NOMO-1 (cell line): ENCODE measurements around the gene NPHP4.

Source experiments
- DNase-seq, 2 experiments: peaks; one replicate each; lab custom pipeline; 2025; ENCODE audit not compliant: unreplicated experiment in 2 of 2; lab: John Stamatoyannopoulos, UW

Gene NPHP4

DNA sequence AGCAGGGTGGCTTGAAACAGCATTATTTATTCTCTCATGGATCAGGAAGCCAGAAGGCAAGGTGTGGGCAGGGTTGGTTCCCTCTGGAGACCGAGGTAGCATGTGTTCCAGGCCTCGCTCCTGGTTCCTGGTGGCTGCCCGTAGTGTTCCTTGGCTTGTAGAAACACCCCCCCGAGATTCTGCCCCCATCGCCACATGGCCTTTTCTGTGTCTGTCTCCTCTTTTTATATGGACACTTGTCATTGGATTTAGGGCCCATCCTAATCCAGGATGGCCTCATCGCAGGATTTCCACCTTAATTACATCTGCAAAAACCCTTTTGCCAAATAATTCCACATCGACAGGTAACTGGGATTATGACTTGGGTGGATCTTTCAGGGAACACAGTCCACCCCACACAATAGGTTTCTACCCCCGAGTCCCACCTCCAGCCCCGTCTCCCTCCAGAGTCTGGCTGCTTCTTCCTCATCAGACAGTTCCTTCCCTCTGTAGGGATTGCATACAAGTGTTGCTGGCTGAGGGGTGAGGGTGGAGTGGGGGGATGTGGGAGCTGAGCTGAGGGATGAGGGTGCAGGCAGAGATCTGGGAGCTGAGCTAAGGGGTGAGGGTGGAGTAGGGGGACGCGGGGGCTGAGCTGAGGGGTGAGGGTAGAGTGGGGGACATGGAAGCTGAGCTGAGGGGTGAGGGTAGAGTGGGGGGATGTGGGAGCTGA is 12.3 kb upstream of the NPHP4 start:
- no peak for DNase-seq

DNA sequence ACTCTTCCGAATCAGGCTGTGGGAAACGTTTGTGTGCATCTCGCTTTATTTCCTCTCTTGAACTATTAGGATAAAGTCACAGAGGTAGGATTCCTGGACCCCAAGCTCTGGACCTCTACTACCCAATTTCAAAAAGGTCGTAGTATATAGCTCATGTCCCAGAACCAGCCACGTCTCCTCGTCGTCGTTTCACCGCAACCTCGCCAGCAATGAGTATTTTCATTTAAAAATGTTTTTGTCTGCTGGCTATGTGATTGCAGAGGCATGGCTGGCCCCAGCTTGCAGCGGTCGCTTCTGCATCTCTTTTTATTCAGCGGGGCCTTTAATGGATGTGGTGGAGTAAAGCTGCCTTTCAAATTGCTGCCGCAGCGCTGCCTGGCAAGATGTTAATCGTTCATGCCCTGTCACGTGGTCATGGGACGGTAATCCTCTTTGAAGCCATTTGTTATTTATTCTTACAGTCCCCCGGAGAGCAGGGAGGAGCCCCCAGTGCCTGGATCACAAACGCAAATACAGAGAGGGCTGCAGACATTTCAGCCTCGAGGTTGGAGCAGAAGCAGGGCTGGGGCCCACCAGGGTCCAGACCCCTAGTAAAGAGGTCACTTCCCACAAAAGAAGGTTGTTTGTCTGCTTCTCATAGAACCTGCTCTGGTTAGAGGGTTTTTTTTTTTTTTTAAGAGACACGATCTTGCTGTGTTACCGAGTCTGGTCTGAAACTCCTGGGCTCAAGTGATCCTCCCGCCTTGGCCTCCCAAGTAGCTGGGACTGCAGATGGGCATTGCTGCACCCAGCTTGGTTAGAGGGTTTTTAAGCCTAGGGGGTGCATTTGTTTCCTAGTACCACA is 11.6 kb upstream of the NPHP4 start:
- DNase-seq, result no peak

DNA sequence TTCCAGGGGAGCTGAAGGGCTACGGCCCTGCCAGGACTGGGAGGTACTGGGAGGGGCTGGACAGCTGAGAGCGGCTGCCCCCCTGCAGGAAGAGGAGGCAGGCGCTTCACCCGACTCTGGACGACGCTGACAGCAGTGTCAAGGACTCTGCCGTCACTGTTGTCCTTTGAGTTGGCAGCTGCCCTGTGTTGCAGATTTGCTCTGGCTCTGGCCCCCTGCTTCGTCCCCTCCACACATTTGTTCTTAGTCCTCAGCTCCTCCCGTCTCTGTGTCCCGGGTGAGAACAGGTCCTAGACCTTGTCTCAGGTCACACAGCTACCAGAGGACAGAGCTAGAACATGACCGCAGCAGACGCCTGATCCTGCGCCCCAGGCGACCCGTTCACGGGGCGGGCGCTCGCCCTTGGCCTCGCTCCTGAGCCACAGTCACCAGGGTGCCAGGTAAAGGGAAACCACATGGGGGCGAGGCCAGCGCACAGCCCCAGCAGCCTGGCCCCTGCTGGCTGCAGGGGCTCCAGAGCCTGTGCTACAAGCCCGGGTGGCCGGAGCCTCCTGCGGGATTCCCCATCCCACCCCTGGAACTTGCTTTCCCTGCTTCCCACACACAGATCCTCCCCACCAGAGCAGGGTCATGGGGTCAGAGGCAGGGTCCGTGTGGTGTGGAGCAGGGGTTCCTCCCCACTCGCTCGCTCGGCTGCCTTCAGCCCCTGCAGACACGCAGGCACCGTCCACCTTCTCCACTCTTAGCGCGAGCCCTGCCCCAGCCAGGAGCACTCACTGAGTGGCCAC is 10.7 kb upstream of the NPHP4 start:
- no peak for DNase-seq

DNA sequence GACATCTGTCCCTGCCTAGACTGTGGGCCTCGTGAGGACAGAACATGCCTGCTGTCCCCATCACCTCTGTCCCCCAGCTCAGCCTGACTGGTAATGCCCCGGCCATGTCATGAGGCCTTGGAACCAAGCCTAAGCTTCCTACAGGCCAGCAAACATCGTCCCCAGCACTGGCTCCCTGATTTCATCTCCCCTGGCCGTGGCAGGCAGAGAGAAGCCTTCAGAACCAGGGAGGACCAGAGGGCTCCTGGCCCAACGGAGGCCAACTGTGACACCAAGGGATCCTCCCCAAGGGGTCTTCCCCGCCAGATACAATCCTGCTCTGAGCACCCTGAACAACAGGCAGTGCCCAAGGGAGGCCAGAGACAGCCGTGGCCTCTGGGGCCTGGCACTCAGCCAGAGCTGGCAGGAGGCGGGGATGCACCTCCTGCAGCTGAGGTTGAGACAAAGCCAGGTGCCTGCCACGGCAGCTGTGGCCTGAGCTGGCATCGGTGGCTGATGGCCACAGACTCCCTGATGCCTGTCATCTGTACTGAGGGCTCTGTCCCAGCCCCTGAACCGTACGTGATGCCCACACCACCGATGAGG is 9.9 kb upstream of the NPHP4 start:
- DNase-seq, result no peak

DNA sequence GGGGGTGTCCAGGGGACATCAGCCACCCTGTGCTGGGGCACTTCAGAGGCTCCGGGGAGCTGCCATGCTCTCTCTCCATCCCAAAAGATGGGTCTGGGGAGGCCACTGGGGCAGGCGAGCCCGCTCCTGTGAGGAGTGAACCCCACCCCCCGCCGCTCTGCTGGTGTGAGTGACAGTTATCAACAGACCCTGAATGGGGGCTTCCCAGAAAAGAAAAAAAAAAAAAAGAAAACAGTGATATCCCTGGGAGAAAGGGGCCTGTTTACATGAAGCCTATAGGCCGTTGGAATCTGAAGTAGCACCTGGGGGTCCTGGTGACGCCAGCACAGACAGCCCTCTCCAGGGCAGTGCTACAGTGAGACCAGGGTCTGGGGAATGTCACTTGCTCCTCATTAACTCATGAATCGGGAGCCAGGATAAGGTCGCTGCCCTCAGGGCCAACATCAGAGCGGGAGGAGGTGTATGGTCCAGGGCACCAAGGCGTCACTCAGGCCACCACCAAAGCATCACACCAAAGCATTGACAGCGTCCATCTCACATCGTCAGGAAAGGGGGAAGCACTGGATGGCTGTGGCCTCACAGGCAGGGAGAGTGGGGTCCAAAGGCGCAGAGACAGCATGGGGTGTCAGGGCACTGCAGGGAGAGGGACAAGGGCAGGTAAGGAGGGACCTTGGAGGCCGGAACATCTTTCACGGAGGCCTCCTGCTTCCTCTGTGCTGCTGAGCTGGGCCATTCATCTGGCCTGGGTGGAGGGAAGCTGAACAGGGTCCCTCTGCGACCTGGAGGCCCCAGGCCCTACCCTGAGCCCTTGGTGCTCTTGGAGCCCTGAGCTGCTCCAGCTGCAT is 8.4 kb upstream of the NPHP4 start:
- no peak for DNase-seq

DNA sequence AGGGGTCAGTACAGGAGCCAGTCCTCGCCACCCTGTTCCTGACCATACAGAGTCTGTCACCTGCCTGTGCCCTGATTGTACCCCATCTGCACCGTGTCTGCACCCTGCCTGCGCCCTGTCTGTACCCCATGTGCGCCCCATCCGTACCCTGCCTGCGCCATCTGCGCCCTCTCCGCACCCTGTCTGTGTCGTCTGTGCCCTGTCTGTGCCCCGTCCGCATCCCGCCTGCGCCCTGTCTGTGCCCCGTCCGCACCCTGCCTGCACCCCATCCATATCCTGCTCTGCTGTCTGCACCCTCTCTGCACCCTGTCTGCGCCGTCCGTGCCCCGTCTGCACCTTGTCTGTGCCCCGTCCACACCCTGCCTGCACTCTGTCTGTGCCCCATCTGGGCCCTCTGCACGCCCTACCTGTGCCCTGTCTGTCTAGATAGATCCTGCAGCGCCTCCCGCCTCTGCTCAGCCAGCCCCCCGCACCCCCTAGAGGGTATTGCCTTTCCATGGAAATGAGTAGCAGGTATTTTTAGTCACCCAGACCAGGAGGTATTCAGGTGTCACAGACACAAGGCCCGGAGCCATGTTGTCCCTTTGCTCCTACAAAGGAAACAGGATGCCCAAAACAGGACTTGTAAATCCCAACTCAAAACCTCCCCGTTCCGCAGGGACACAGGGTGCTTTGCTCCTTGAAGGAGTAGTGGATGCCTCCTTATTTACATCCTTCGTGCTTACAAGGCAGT is 7.7 kb upstream of the NPHP4 start:
- DNase-seq, result no peak

DNA sequence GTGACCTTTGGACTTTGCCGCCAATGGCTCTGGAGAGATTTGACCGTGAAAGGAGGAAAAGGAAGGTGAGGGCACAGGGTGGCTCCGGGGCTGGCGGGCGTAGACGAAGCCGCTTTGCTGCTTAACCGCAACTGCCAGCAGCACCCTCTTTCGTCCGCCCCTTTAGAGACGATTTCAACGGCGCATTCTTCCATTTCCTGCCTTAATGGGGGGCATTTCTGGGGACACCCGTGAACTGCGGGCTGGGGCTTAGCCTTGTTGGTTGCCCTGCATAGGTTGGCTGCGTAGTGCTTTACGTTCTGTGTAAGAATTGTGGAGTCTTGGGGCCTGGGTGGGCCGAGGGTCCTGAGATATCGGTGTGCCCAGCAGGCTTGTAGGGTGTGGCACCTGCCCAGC is 6.7 kb upstream of the NPHP4 start:
- DNase-seq, result no peak

DNA sequence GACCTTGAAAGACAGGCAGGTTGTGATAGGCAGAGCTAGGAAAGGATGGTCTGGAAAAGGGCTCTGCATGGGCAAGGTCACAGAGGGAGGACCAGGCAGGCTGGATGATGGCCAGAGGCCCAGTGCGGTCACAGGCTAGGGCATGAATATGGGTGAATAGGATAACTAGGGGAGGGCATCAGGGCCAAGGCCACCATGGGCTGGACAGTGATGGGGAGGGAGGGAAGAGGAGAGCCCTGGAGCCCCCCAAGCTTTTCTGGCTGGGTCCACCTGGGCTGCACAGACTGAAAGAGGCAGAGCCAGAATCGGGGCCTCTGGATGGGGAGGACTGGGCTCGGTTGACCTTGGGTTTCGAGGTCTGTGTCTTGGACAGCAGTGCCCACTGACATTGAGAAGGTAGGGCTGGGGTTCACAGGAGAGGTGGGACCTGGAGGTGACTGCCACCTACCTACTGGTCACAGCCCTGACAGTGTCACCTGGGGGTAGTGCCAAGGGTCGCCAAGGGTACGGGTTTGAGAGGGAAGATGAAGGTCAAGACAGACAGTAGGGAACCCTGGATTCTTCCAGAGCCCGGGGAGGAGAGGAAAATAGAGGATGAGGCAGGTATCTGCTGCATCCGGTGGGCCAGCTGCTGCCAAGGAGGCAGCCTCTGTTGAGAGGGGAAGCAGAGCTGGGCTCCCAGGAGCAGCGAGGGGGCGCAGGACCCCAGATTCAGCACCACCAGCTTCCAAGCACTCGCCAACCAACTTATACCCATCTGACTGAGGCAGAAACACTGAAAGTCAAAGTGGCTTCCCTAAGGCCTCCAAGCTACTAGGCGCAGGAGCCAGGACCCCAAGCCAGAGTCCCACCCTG is 6.1 kb upstream of the NPHP4 start:
- no peak for DNase-seq

DNA sequence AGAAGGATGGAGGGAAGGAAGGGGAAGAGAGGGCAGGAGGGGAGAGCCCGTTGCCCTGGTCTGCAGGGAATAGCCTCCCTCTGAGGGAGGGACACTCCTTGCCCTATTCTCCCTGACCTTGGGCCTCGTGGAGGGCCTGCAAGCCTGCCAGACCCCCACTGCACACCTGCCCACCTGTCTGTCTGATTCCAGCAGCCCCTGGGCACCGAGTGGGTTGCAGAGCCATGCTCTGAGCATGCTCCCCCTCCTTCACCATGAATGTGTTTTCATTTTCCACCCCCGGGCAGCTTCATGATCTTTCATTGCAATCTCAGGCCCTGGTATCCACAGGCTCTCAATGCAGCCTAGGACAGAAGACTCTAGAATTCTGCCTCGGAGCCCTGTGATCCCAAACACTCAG is 5.1 kb upstream of the NPHP4 start:
- no peak for DNase-seq

DNA sequence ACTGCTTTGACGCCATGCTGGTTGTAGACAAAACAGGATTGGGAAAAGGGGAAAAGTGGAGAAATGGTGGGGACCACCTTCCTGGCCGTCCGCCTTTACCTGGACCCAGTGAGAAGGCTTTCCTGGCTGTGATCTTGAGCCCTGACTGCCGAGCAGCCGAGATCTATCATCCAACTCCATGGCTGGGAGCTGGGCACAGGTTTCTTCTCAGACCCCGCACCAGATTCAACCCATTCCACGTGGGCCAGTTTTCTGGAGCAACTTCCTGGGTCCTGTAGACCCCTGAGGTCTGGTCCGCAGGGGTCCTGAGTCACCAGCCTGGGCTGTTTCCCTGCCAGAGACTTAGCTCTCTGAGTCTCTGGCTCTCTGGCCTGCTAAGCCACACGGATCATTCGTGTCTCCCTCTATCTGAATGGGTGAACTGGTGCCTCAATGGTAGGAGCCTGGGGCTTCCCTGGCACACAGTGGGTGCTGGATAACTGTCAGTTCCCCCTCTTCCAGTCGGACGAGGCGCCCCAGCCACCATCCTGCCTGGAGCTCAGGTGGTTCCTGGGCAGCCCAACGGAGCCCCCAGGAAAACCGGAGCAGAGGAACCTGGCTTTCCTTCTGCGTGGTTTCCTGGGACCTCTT is 4.5 kb upstream of the NPHP4 start:
- DNase-seq, result no peak

DNA sequence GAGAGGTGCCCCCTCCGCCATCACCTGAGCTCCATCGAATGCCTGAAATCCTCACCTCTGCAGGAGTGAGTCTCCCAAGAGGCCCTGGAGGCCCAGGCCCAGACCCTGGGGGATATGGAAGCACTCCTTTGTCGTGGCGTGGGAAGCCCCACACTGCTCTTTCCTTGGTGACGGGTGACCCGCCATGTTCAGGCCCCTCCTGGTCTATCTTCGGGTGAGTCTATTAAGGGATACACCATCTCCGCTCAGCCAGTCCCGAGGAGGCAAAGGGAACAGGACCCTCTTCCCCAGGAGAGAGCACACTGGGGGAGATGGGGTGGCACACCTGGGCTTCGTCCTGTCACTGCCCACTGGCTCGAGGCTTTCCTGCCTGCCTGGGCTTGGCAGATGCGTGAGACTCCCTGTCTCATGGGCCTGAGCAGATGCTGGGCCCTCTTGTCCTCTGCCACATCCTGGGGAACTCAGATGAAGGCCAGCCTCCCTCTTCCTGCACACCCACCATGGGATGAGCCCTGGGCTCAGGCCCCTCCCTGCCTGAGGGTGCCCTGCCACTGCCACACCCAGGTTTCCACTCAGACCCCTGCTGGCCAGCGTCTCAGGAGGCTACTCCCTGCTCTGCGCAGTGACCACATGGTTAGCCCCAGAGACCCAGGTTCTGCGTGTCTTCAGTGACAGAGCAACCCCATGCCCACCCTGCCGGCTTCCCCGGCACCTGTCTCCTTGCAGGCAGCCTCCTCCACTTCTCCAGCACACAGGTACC is 3.8 kb upstream of the NPHP4 start:
- no peak for DNase-seq

DNA sequence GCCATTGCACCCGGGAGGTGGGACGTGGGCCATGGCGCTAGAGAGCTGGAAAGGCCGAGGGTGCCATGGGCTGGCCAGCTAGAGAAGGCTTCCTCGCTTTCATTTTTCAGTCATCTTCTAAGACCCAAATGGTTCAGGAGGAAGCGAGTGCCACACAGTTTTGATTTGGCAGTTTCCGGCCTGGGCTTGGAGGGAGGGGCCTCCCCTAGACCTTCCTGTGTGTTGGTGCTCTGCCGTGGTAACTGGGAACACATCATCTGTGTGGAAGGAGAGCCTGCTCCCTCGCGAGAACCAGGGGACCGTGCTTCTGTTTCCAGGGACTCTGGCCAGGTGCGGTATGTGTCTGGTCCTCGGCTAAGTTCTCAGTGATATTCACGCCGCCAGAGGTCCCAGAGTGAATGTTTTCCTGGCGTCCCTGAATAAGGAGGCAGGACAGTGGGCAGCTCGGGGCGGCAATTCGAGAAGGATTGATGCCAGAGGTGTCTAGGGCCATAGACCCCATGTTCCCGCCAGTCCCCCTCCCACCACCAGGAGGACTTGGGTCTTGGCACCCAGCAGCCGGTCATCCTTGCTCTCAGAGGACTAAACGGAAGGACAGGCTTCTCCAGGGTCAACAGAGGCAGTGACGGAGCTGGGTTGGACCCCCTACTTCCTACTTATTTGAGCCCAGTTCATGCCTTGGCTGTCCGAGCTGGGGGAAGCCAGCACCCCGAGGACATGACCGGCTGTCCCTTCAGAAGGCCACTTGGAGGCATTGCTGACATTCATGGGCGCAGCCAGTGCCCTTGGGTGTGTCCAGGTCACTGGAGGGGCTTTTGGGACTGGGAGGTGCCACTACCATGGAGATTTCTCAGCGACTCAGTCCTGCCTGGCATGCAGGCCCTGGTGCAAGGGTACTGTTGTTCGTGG is 2.7 kb upstream of the NPHP4 start:
- no peak for DNase-seq

DNA sequence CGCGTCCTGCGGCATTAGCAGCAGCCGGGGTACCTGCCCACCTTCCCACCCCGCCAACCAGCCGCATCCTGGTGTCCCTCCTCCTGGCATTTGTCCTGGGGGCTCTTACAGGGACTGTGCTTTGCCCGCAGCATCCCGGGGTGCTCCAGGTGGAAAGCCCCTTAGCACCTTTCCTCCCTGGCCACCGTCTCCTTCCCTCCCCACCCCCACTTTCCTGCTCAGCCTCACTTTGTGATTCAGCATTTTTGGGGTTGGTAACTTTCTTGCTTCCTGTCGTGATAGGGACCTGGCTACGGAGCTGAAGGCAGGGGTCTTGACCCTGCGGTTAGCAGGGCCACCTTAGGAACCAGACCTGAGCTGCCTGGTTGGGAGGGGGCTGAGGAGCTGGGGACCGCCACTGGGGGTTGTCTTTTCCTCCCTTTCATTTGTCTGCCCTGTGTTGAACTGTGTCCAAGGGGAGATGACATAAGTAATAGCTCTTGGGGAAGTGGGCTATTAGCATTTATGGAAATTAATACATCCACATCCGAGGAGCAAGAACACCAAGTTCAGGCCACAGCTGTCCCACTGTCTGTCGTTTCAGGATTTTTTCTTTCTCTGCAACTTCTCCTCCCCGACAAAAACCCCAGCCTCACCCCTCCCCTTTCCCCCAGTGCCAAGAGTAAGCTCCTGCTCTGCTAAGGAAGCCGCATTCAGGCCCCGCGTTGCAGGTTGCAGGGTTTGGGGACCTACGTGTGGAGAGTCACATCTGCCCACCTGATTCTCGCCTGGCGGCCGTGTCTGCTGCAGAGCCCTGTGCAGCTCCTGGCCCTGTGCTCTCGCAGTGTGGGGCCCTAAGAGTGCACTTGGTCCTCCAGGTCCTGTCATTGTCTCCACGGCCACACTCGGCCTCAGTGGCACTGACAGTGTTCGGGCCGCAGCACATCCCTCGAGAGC is 1.6 kb upstream of the NPHP4 start:
- peak in 1 of 2 experiments; percentile 8 for DNase-seq

DNA sequence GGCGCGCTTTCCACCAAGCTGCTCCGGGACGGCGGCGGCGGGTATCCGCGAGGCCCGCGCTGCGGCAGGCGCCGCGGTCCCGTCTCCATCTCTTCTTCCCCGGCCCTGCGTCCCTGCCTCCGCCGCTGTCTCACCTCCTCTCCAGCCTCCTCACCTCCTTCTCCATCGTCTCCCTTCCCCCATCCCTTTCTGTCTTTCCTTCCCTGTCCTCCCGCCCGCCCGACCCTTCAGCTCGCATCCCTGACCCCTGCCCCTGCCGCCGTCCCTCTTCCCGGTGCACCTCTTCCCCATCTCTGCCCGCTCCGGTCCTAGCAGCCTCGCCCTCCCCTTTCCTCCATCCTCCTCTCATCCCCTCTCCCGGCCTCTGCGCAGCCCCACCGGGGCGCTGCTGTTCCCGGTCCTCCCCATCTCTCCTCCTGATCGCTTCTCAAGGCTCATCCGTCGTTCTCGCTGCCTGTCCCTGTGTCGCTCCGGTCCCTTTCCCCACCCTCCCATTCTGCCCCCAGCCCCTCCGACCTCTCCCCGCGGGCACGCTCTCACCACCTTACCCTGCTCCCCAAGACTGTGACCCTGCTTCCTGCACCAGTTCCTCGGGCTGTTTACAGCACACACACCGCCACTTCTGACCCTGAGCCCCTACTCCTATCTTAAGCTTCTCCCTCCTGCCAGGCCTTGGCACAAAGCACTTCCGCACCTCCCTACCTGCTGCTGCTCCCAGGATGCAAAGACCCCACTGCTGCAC is 760 bp upstream of the NPHP4 start:
- DNase-seq, result no peak
